HG03139 (cell line): ENCODE measurements around the gene GGT6.

ENCODE experiments used
- ATAC-seq: cut with Tn5 transposase; IDR thresholded peaks from one replicate; pipeline ENCODE4 v1.9.1; 2021; ENCODE audit not compliant: unreplicated experiment

GGT6 gene

GRCh38 chr17:4540224-4540651, 20.1 kb downstream of the GGT6 start:
- no peak for ATAC-seq

GRCh38 chr17:4539576-4540223, 20.7 kb downstream of the GGT6 start:
- no peak for ATAC-seq

DNA sequence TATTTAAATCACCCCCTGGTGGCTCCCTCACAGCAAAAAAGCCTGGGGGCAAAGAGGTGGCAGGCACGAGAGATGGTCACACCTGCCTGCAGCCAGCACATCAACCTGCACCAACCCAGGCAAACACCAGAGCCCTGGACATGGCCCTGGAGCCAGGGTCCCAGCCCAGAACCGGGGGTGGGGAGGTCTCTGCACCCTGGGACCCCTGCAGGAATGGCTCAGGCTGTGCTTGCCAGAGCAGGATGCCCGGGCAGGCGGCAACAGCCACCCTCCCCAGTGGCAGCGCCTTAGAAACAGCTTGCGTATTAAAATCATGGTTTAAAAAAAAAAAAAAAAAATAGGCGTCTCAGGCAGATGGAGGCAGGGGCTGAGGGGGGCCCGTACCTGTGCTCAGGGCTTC, 21.4 kb downstream of the GGT6 start:
- no peak for ATAC-seq

GRCh38 chr17:4538236-4539002, 22.0 kb downstream of the GGT6 start:
- no peak for ATAC-seq

- no peak for ATAC-seq
Measured at GRCh38 chr17:4537451-4538235, 22.7 kb downstream of the GGT6 start.

DNA sequence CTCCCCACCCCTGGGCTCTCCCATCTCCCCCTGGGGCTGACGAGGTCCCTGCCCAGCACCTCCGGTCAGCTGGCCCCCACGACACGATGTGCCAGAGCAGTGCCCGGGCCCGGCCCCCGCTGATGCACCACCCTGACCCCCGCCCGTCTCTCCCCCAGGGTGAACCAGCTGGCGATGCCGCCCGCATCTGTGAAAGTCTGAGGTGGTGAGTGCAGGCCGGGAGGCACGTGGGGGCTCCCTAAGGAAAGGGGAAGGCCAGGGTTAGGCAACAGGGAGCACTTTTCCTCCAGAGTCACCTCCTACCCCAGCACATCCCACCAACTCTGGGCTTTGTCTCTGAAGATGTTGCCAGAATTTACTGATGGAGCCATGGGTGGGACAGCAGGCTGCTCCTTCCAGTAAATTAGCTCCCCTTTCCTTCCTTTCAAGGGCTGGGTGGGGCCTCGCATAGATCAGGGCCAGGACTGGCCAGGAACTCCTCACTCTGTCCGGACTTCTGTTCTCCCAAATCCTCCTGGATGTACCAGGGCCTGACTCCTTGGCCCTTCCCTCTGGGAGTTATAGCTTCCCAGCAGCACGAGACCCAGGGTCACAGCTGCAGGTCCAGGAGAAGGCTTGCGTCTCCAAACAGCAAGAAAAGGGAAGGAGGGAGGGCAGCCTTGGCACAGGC, 23.5 kb downstream of the GGT6 start:
- no peak for ATAC-seq

GRCh38 chr17:4536259-4536741, 24.1 kb downstream of the GGT6 start:
- no peak for ATAC-seq

DNA sequence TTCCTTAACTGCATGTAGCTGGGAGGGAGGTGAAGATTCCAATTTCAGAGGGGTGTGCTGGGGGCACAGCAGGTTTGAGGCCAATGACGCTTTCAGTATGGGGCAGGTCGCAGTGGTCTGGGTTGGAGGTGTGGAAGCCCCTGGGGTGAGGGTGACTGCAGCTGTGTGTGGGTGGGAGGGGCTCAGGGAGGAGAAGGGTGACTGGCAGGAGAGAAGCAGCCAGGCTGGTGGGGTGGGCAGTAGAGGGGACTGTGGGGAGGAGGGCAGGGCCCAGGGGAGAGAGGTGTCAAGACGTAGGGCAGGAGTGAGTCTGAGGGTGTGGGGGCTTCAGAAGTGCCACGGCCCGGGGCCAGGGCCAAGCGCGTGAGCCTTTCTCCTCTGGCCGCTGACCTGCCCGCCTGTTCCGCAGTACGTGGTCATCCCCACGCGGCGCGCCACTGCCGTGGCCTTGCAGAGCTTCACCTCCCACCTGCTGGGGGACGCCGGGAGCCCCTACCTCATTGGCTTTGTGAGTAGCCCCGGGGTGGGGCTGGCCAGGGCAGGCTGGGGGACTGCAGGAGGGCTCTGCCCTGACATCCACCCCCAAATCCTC, 24.6 kb downstream of the GGT6 start:
- ATAC-seq, result no peak

GRCh38 chr17:4534928-4535666, 25.3 kb downstream of the GGT6 start:
- no peak for ATAC-seq

GRCh38 chr17:4534515-4534914, 25.9 kb downstream of the GGT6 start:
- ATAC-seq, result no peak

DNA sequence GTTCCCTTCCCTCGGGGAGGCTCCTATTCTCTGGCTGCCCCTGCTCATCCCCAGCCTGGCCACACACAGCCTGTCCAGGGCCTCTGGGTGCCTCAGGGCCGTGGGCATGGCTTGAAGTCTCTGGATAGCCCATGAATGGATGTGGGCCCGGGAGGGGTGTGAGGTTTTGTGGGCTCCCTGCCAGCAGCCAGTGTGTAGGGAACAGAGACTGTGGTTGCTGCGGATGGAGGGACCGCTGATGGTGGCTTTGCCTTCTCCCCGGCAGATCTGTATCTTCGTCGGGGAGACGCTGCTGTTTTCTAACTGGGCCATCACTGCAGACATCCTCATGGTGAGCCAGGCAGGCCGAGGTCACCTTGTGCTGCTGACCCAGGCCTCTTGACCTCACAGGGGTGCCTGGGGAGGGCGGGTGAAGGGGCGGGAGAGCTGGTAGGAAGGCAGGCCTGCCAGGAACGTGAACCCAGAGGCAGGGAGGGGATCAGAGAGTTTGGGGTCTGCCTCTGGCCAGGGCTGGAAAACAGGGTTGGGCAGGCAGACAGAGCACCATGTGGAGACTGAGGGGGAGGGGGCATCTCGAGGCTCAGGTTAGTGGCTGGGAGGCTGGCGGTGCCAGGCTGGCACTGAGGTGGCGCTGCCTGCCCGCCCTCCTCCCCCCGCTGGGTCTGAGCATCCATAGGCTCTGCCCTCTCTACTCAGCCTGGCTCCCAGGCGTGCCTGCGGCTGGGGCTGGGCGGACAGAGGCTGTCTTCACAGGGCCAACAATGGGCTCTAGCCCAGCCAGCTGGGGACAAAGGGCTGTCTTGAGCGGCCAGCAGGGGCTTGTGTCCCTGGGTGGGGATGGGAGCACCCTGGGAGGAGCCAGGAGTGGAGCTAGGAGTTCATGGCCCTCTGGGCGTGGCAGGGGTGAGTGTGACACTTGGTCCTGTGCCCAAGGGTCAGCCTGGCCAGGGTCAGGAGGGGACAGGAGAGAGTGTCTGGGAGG, 26.6 kb downstream of the GGT6 start:
- ATAC-seq, result no peak

DNA sequence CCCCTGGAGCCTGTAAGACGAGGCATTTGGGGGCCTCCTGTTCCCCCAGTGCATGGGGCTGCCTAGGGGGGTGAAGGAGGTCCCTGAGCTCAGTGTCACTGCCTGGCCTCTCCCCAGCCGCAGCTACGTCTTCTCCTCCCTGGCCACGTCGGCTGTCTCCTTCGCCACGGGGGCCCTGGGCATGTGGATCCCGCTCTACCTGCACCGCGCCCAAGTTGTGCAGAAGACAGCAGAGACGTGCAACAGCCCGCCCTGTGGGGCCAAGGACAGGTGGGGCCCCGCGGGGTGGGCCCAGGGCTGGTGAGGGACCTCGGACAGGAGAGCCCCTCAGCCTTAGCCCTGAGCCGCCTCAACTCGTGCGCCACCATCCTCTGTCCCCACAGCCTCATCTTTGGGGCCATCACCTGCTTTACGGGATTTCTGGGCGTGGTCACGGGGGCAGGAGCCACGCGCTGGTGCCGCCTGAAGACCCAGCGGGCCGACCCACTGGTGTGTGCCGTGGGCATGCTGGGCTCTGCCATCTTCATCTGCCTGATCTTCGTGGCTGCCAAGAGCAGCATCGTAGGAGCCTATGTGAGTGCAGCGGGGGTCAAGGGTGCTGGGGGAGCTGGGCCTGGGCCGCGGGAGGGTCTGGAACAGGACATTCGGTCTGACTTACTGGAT, 27.4 kb downstream of the GGT6 start:
- ATAC-seq, result no peak

GRCh38 chr17:4531988-4532736, 28.2 kb downstream of the GGT6 start:
- no peak for ATAC-seq

DNA sequence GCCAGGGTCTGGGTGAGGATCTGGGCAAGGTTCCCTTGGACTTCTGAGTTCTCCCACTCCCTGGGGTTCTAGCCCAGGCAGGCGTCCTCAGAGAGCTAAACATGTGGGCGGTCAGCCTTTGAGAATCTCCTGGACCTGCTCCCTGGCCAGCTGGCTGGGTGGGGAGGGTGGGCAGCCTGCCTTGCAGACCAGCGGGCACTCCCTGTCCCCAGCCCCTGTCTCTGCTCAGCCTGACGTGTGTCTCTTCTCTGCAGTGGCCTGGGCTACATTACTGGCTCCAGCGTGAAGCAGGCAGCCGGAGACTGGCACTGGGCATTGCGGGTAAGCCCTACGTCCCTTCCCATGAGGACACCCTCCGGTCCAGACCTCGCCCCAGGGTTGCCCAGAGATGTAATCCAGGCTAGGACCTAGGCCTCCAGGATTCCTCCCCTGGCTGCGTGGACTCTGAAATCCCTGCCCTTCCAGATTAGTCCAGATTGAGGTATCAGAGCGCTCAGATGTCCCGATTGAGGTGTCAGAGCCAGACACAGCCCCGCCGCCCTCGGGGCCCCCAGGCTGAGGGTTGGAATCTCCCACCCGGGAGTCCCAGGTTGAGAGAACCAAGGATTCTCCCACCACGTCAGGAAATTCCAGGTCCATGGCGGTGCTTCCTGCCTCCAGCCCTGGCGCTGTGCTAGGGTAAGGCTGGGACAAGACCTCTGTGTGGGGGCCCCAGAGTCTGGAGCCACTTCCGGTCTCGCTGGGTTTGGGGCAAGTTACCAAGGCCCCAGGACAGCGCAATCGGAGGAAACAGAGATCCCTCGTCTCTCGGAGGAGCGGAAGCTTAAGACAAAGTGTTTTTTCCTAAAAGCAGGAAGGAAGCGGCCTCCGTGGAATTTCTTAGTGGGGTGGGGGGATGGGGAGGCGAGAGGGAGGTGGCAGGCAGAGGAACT, 29.3 kb downstream of the GGT6 start:
- ATAC-seq, result no peak

GRCh38 chr17:4529533-4530152, 30.7 kb downstream of the GGT6 start:
- no peak for ATAC-seq

GRCh38 chr17:4527566-4528125, 32.7 kb downstream of the GGT6 start:
- no peak for ATAC-seq
